HG02840 (cell line): ENCODE data around the gene GBA2.

Experiments
- ATAC-seq: cut with Tn5 transposase; IDR thresholded peaks from one replicate; pipeline ENCODE4 v1.9.1; 2021; ENCODE audit warnings: mild to moderate bottlenecking, moderate library complexity, moderate number of reproducible peaks; ENCODE audit not compliant: unreplicated experiment, low FRiP score

Gene GBA2

DNA sequence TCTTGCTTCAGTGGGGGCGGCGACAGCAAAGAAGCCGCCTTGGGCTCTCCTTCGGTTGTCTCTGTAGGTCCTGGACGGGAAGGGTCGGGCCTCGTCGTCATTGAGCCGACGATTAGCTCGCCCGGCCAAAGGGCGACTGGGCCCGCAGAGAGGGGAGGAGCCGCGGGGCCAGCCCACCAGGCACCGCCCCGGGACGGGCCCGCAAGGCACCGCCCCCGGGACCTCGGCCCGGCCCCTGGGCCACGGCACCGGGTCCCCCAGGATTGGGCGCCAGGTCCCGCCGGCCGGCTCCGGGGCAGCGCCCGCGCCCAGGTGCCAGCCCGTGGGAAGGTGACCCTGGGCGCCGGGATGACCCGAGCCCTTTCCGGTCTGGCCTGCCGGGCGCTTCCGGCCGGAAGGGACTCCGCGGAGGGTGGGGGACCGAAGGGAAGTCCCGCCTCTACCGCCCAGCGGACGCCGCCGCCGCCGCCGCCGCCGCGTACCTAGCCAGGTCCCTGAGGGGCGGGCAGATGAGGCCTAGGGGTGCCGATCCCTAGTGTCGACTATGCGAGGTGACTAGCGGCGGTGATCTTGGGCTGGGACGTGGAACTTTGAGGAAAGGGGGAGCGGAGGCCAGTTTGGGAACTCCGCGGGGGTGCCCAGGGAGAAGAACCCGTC lies at the start of gene GBA2, which contains the start of gene RGP1:
TSS of gene GBA2 (minus strand) at position 371 of the 657 bp plus-strand sequence. CDS start 524 bp downstream, outside the sequence.
TSS of gene RGP1 (plus strand) at position 430 of the 657 bp plus-strand sequence. CDS start 469 bp downstream, outside the sequence.
- ATAC-seq = peak; percentile 73

DNA sequence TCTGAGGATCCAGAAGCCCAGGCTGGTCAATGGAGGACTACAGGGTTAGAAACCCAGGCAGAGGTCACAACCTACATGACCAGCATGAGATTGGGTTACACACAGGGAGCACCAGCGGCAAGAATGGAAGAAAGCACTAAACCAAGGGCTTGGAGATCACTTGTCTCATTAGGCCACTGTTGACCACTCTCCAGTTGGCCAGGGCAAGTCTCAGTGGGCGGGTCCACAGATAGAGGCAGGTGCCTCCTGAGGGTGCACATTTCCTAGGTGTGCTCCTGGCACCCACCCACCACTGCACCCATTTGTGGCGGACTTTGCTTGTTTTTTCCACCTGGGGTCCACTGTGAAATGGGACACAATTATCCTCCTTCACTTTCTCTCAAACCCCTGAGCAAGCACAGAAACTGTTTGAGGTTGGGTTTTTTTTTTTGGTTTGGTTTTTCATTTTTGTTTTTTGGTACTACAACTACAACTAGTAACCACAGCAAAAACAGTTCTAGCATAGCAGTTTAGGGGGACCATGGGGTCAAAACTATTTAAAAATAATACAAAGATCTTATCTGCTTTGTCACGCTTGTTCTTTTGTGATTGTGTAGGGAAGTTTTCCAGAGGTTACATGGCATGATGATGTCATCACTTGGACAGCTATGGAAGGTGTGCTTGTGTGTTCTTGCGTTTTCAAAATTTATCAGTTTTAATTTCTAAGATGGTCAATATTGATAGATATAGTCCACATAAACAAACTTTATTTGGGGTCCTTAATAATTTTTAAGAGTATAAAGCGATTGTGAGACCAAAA lies 48.5 kb upstream of the GBA2 start:
- ATAC-seq = no peak

DNA sequence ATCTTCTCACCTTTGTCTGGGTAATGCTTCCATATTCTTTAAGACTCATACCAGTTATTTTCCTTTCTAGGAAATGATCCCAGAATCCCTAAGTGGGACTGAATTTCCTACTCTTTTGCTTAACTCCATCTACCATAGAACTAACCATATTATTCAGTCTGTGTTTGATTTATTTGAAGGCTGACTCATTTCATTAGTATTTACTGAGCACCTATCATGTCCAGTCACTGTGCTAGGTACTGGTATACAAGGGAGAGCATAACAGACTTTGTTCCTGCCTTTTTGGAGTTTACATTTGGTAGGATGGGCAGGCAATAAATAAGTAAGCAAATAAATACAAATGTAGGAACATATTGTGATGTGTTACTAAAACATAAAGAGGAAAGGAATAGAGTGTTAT lies 46.7 kb upstream of the GBA2 start:
- no peak for ATAC-seq

DNA sequence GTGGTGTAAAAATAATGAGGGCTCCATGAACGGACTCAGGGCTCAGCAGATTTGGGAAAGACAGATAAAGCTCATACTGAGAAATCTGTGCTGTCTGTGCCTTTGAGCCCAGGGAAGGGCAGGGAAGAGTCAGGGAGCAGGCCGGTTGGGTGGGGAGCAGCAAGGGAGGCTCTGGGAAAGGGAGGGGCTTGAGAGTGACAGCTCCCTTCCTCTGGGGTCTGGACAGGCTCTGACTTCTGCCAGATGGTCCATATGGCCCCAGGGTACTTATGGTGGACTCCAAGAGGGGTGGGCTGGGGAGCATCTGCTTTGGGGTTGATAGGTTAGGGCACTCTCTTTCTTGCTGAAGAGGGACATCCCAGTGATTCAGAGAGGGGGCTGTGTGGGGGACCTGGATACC lies 44.4 kb upstream of the GBA2 start:
- no peak for ATAC-seq

DNA sequence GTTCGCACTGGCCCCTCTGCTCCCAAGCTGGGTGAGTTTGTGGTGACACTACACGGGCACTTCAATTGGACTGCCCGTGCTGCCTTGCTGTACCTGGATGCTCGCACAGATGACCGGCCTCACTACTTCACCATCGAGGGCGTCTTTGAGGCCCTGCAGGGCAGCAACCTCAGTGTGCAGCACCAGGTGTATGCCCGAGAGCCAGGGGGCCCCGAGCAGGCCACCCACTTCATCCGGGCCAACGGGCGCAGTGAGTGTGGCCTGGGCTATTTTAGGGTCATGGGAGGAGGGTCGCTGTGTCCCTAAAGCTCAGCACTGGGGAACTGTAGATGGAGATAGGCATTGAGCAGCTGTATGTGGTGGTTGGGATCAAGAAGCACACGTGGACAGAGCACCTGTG lies 43.8 kb upstream of the GBA2 start:
- no peak for ATAC-seq

DNA sequence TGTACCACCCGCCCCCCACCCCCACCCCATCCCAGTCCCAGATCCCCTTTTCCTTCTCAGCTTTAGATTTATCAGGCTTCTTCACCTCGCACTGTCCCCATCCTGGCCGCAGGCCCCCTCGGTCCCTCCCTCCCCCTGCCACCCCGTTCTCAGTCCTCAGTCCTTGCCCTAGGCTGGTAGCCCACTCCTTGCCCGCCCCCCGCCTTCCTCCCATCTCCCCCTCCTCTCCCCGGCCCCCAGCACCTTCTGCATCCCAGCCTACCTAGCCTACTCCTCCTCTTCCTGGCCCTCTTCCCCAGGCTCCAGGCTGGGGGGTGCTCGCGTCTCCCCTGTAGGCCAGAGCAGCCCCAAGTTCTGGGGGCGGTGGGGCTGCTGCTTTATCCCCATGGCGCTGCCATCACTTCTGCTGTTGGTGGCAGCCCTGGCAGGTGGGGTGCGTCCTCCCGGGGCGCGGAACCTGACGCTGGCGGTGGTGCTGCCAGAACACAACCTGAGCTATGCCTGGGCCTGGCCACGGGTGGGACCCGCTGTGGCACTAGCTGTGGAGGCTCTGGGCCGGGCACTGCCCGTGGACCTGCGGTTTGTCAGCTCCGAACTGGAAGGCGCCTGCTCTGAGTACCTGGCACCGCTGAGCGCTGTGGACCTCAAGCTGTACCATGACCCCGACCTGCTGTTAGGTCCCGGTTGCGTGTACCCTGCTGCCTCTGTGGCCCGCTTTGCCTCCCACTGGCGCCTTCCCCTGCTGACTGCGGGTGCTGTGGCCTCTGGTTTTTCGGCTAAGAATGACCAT lies 43.2 kb upstream of the GBA2 start:
- ATAC-seq = no peak

DNA sequence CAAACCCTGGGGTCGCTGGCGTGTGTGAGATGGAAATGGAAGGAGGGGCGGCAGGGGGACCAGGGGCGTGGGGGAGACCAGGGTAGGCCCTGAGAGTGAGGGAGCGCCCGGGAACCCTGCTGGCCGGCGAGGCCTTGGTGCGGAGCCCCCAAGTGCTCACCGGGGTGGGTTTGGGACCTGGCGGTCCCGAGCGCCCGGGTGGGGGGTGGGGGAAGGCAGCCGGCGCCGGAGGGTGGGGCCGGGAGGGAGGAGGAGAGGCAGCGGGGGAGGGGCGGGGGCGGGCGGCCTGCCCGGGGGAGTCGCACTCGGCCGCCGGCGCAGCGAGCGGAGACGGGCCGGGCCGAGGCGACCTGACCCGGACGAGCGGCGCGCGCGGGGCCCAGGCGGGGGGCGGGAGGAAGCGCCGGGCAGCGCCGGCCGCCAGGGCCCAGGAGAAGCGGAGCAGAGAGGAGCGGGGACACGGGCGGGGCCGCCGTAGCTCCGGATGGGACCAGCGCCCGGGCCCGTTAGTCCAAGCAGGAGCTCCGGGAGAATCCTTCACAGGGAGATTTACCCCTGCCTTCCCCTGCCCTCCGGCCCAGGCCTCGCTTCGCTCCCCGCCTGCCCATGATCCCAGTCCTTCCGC lies 42.4 kb upstream of the GBA2 start, which contains the start of gene NPR2:
TSS of gene NPR2 (plus strand) at position 295 of the 625 bp plus-strand sequence. CDS start 818 bp downstream, outside the sequence.
- no peak for ATAC-seq

DNA sequence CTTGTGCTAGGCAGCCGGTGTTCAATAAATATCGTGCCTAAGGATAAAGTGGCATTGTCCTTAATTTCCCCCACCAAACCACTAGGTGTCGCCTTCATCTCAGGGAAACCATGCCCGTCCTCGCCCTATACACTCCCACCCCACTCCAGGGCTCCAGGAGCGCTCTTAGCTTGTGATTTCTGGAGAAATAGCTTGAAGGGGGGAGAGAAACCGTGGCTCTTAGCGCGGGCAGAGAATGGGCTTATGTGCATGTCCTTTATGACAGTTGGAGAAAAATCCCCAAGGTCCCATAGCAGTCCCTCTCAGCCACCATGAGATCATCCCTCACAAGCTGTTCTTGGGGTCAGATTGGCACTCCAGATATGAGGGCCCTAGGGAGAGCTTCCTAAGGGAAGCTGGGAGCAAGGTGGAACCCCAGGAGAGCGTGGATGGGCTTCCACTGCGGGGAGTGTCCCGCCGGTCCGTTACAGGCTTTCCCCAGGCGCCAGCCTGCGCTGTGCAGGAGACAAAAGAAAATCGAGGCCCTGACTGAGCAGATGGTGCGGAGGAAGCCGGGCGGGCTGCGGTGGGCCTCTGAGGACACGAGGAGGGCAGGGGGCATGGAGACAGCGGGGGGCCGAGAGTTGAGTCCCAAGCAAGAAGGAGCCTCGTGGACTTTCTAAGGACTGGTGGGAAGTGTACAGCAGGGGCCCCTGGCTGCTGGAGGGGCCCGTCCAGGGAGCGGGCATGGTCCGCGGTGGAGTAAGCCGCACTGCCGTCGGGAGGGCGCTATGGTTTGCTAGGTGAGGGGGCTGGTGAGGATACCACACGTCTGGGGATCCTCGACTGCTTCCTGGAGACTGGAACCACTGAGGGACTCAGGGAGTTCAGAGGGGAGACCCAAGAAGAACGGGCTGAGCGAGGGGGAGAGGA lies 41.6 kb upstream of the GBA2 start:
- no peak for ATAC-seq

DNA sequence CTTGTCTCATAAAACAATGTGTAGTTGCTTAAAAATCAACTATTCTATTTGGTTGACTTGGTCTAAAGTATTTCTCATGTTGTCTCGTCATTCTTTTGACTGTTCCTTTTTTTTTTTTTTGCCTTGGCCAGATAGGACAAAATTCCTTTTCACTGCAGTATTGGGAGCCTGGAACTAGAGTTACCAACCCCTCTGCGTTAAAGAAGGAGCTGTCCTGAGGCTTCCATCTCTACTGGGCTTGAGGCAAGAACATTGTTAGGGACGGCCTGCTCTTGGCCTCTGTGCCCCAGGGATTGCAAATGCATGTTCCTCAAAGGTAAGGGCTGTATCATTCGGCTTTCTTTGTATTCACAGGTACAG lies 41.0 kb upstream of the GBA2 start:
- no peak for ATAC-seq

DNA sequence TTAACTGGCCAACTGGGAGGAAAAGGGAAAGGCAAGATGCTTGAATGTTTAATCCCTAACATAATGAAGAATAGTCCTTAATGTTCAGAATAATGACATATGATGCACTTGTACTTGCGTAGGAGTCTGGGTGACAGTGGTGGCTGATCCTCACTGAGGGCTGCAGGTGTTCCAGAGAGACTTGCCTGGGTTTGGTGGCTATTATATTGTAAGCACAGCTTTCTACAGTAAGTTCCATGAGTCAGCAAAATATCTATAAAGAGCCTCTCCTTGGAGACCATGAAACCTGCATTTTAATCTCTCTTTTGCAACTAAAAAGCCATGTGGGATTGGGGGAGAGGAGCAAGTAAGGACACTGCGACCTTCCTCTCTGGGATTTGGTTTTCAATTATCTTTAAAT lies 40.5 kb upstream of the GBA2 start:
- no peak for ATAC-seq

DNA sequence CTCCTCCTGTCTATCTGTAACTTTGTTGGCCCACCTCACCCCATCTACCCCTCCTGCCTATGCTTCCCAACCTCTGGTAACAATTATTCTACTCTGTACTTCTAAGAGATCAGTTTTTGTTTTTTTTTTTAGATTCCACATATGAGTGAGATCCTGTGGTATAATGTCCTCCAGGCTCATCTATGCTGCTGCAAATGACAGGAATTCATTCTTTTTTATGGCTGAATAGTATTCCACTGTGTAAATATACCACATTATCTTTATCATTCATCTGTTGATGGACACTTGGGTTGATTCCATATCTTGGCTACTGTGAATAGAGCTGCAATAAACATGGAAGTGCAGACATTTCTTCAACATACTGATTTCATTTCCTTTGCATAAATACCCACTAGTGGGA lies 34.4 kb upstream of the GBA2 start:
- no peak for ATAC-seq

DNA sequence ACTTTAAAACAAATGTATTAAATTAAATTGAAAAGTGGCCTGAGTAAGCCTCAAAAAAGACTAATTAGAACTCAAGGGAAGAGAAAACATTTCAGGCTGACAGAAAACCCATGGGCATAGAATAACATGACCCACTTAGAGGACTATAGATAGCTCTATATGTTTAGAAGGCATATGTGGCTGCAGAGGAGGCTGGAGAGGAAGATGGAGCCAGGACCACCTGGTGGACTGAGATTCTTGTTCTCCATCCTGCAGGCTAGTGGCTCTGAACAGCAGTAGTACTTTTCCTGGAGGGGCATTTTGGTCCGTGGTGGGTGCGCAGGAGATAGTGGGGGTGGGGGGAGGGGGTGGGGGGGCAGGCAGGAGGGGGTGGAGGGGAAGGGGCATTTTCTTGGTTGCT lies 32.0 kb upstream of the GBA2 start:
- no peak for ATAC-seq

DNA sequence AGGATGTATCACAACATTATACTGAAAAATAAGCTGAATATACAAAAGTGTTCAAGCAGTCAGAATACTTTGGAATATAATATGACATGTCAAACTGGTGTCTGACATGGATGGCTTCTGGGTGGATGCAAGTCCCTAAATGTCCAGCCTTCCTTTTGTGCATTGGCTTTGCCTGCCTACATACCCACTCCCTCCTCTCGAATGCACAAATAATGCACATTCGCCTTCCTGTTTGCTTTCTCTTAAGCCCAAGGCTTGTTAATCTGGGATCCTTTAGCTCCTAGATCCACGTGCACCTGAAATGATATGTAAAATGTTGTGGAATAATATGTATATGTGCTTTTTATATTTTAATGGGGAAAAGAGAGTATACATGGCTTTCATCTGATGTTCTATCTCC lies 29.5 kb upstream of the GBA2 start:
- no peak for ATAC-seq

DNA sequence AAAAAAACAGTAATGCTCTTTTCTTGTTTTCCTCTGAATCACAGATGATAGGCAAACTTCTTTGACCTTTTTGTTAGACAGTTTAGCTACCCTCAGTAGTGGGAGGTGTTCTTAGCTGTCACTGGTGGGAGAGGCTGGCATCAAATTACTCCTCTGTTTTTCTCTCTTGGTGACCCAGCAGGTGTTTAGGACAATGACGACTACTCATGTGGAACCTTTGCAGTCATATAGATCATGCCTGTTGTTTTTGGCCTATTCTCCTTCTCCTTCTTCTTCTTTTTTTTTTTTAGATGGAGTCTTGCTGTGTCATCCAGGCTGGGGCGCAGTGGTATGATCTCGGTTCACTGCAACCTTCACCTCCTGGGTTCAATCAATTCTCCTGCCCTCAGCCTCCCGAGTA lies 27.0 kb upstream of the GBA2 start:
- ATAC-seq = no peak

DNA sequence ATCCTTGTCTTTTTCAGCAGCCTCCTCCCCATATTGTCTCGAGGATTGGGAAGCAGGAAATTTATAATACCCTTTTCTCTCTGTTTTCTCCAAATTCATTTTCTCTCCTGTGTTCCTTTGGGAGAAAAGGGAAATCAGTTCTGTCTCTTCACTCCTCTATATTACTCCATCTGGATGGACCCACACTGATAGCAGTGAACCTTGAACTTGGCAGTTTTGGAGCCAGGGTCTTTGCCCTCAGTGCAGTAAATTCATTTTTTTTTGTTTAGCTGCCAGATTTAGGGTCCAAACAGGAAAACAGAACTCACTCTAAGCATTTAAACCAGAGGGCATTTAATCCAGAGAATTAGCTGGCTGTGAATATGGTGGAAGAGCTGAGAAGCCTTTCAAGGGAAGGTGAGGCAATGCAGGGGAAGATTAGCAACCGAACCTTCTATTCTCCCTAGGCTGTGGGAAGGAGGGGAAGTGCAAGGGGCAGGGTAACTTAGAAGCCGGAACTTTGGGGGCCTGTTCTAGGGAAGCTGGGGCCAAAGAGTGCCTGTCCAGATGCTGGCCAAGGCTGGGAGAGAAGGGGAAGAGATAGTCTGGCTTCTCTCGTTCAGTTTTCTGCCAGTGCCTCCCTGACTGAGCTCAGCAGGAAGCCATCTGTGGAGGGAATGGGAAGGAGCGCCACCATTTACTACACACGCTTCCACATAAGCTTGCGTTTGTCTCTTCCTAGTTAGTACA lies 26.0 kb upstream of the GBA2 start:
- no peak for ATAC-seq

DNA sequence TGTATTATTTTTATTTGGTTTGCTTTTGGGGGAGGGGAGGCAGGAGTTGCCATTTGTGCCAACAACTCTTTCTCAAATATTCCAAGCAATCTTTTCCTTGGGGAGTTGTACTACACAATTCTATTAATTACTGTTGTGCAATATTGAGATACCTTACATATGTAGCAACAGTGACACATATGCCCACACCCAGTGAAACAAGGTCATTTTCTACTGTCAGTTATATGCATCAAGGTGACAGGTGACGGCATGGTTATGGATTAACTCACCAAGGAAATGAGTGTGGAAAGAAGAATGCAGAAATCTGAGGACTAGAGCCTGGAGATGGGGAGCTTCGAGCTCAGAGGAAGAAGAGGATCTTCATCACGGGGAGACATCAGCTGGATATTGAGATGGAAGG lies 22.9 kb upstream of the GBA2 start:
- ATAC-seq = no peak

DNA sequence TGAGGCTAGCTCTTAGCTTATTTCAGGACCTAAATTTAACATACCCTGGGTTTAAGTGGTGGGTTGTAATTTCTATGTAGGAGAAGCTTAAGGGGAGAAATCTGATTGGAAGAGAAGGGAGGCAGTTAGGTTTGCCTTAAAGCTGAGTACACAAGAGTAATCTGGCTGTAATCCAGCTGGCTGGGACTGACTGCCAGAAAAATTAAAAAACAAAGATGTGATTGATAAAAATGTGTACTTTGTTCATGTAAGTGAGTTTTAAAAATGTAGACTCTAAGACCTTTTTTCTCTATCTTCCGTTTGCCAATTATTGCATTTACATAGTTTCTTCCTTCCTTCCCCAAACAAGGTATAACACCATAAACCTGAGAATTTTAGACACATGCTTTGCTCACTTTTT lies 22.5 kb upstream of the GBA2 start:
- no peak for ATAC-seq

DNA sequence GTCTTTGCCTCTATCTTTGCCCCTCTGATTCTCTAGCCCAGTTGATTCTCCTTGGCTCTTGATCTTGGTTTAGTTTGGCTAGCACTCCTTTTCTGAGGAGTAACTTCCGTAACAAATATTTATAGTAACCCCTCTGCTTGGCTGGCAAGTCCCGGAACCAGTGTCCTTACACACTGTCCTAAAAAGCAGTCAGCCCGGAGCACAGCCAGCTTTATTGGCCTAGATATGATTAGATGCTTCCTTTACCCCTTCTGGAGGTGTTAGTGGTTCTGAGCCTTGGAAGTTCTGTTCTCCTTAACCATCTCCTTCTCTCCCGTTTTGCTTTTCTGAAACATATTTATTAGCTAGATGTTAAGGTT lies 22.0 kb upstream of the GBA2 start:
- no peak for ATAC-seq

DNA sequence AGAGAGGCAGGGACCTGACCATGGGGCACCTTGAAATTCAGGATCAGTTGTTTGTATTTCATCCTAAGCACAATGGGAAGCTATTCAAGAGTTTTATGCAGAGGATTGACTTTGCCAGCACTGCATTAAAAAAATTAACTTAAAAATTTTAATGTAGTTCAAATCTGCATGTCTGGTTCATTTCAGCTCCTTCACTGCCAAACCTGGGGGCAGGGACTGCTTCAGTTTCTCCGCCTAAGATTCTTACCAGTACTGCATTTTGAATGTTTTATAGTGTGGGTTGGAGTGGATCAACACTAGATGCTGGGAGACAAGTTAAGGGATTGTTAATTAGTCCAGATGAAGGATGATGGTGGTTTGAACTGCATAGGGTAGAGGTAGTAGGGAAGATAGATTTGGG lies 20.7 kb upstream of the GBA2 start:
- no peak for ATAC-seq
